BE2C (cell line): ENCODE measurements around the gene ZFAND2B.

Experiments used
- DNase-seq: peaks from one replicate; pipeline ENCODE4 v3.0.0-alpha.2; 2020
- H3K27me3 ChIP-seq: fragments of 250-450 bp; sonication (Bioruptor Pico); 2 replicates; pipeline ENCODE4 v1.5.1; 2020; ENCODE audit warnings: mild to moderate bottlenecking
- H3K36me3 ChIP-seq: fragments of 250-450 bp; sonication (Bioruptor Pico); 2 replicates; pipeline ENCODE4 v1.5.1; 2020; ENCODE audit warnings: mild to moderate bottlenecking
- H3K4me1 ChIP-seq: fragments of 250-450 bp; sonication (Bioruptor Pico); 2 replicates; pipeline ENCODE4 v1.5.1; 2020
- H3K4me3 ChIP-seq: 2 replicates; pipeline ENCODE4 v1.5.1; 2011; ENCODE audit warnings: low read depth, low read length
- H3K9me3 ChIP-seq: fragments of 250-450 bp; sonication (Bioruptor Pico); 2 replicates; pipeline ENCODE4 v1.5.1; 2020
- CTCF ChIP-seq: IDR thresholded peaks from 2 replicates; pipeline ENCODE4 v1.5.1; 2012; ENCODE audit warnings: mild to moderate bottlenecking, low read depth, low read length

The ZFAND2B gene

GRCh38 chr2:219176818-219177551, 29.6 kb upstream of the ZFAND2B start, which contains the start of gene CNPPD1:
Gene CNPPD1 (minus strand): TSS chr2:219176925. CDS start chr2:219176828, 97 bp downstream.
- Histone ChIP-seq H3K4me1 (no peaks in the 10 kb centered on the region), H3K36me3 (peaks cover 18% of the 10 kb centered on the region), H3K4me3 (peak within 1 kb of the TSS; percentile 61), H3K9me3 (no peaks in the 10 kb centered on the region), H3K27me3 (no peaks in the 10 kb centered on the region)
- no peak for TF ChIP-seq CTCF
- DNase-seq: peak; percentile 89

GRCh38 chr2:219177552-219178376, 28.8 kb upstream of the ZFAND2B start, which contains the start of gene RETREG2:
Gene RETREG2 (plus strand): TSS chr2:219178275. CDS start chr2:219178353, 78 bp downstream.
- Histone ChIP-seq H3K27me3 (no peaks in the 10 kb centered on the region), H3K9me3 (no peaks in the 10 kb centered on the region), H3K4me1 (no peaks in the 10 kb centered on the region), H3K4me3 (peak within 1 kb of the TSS; percentile 66), H3K36me3 (peaks cover 23% of the 10 kb centered on the region)
- DNase-seq: peak; percentile 90
- no peak; the same call in none of the 2 replicates for TF ChIP-seq CTCF

GRCh38 chr2:219178377-219179175, 28.0 kb upstream of the ZFAND2B start:
- no peaks in the 10 kb centered on the region for H3K27me3 ChIP-seq
- peak overlapping the region; percentile 66 for H3K4me3 ChIP-seq
- no peak for TF ChIP-seq CTCF
- H3K9me3 ChIP-seq: no peaks in the 10 kb centered on the region
- no peaks in the 10 kb centered on the region for H3K4me1 ChIP-seq
- peak; percentile 57 for DNase-seq
- peaks cover 20% of the 10 kb centered on the region for H3K36me3 ChIP-seq

GRCh38 chr2:219179601-219180465, 26.7 kb upstream of the ZFAND2B start:
- no peak for DNase-seq
- Histone ChIP-seq H3K9me3 (no peaks in the 10 kb centered on the region), H3K27me3 (no peaks in the 10 kb centered on the region), H3K4me1 (no peaks in the 10 kb centered on the region), H3K4me3 (no peak overlapping the region), H3K36me3 (peaks cover 21% of the 10 kb centered on the region)
- TF ChIP-seq CTCF: no peak

GRCh38 chr2:219180961-219181360, 25.6 kb upstream of the ZFAND2B start:
- H3K4me3 ChIP-seq: no peak overlapping the region
- H3K36me3 ChIP-seq: peaks cover 21% of the 10 kb centered on the region
- no peak for TF ChIP-seq CTCF
- H3K27me3 ChIP-seq: no peaks in the 10 kb centered on the region
- no peaks in the 10 kb centered on the region for H3K9me3 ChIP-seq
- DNase-seq: no peak
- H3K4me1 ChIP-seq: no peaks in the 10 kb centered on the region
